GM19452 (cell line): ENCODE results near the gene SPATA31C1.
"Not testable (repeated sequence)": the region's sequence is repeated elsewhere in the genome, so short reads cannot be mapped to it uniquely, and the experiment has no call there.

Source experiments
- ATAC-seq: cut with Tn5 transposase; IDR thresholded peaks from one replicate; pipeline ENCODE4 v1.9.1; 2021; ENCODE audit not compliant: unreplicated experiment

SPATA31C1 gene

GRCh38 chr9:87886210-87886932 lies 31.4 kb upstream of the SPATA31C1 start:
- no peak for ATAC-seq

- ATAC-seq, result no peak
These were observed 30.7 kb upstream of the SPATA31C1 start for GRCh38 chr9:87886933-87887505.

- ATAC-seq, result no peak
These were observed 29.9 kb upstream of the SPATA31C1 start for GRCh38 chr9:87887661-87888480.

- ATAC-seq, result no peak
These were observed 29.3 kb upstream of the SPATA31C1 start for GRCh38 chr9:87888501-87888900.

- no peak for ATAC-seq
These were observed 28.5 kb upstream of the SPATA31C1 start for GRCh38 chr9:87889065-87889881.

GRCh38 chr9:87889882-87890252 lies 27.9 kb upstream of the SPATA31C1 start:
- no peak for ATAC-seq

GRCh38 chr9:87890837-87891236 lies 26.9 kb upstream of the SPATA31C1 start:
- no peak for ATAC-seq

- no peak for ATAC-seq
These were observed 26.0 kb upstream of the SPATA31C1 start for GRCh38 chr9:87891754-87892153.

- ATAC-seq, result no peak
These were observed 24.8 kb upstream of the SPATA31C1 start for GRCh38 chr9:87892956-87893355.

GRCh38 chr9:87894998-87895625 lies 22.6 kb upstream of the SPATA31C1 start:
- no peak for ATAC-seq

- no peak for ATAC-seq
These were observed 20.9 kb upstream of the SPATA31C1 start for GRCh38 chr9:87896891-87897290.

GRCh38 chr9:87898151-87898550 lies 19.6 kb upstream of the SPATA31C1 start:
- ATAC-seq, result no peak

GRCh38 chr9:87902371-87902770 lies 15.4 kb upstream of the SPATA31C1 start:
- not testable (repeated sequence) for ATAC-seq

GRCh38 chr9:87909310-87910041 lies 8.3 kb upstream of the SPATA31C1 start:
- no peak for ATAC-seq

GRCh38 chr9:87910821-87911220 lies 6.9 kb upstream of the SPATA31C1 start:
- ATAC-seq, result no peak

- ATAC-seq, result not testable (repeated sequence)
These were observed 1.3 kb downstream of the SPATA31C1 start for GRCh38 chr9:87919013-87919412.

- ATAC-seq, result not testable (repeated sequence)
These were observed 3.8 kb downstream of the SPATA31C1 start for GRCh38 chr9:87921561-87921960.

GRCh38 chr9:87923012-87923411 lies 5.2 kb downstream of the SPATA31C1 start:
- not testable (repeated sequence) for ATAC-seq

GRCh38 chr9:87924851-87925250 lies 7.1 kb downstream of the SPATA31C1 start:
- ATAC-seq, result not testable (repeated sequence)

- not testable (repeated sequence) for ATAC-seq
These were observed 11.4 kb downstream of the SPATA31C1 start for GRCh38 chr9:87929152-87929551.
